HepG2 (cell line): ENCODE results near the gene ATP11A. TPM values are rescaled to one million over a fixed set of nuclear protein-coding genes. Genes with fewer than 3 reads are reported as not detected.

Experiments
- ATAC-seq: fragments of 200-7000 bp; cut with Tn5 transposase; 3 replicates; pipeline ENCODE4 v1.9.1; 2020; ENCODE audit warnings: mild to moderate bottlenecking, moderate library complexity
- BruUV-seq: library from RNA; stranded (reverse); fragments of 400-500 nt; replicated peaks from 2 replicates; lab custom pipeline; 2021; lab: Mats Ljungman, UMichigan
- CTCF ChIA-PET: fragments of 300-600 bp; formaldehyde crosslinking; extraction: SDS; loops from one replicate; lab custom pipeline; 2021; ENCODE audit warnings: low total read pairs, inconsistent platforms, low intra/inter-chr PET ratio; lab: Yijun Ruan, JAX
- POLR2A ChIA-PET: fragments of 350-600 bp; sonication (Branson Sonifier 250); formaldehyde crosslinking; loops from one replicate; lab custom pipeline; 2020; ENCODE audit warnings: antibody characterized with exemption, inconsistent platforms; lab: Yijun Ruan, JAX
- DNase-seq: peaks from one replicate; pipeline ENCODE4 v3.0.0-alpha.2; 2015; ENCODE audit warnings: low spot score
- FAIRE-seq: peaks from 3 replicates; lab custom pipeline; 2011; peaks lifted over from hg19 to GRCh38; lab: Jason Lieb, UNC
- H2AFZ ChIP-seq: one replicate; pipeline ENCODE4 v1.6.1; 2011; ENCODE audit warnings: low read length, inconsistent platforms
- H3K27ac ChIP-seq: fragments of 300-600 bp; 3 replicates; pipeline ENCODE4 v1.8.0; 2011; ENCODE audit warnings: mixed run types, mild to moderate bottlenecking, mixed read lengths, low read length, inconsistent platforms; ENCODE audit not compliant: insufficient read depth; ENCODE audit errors: extremely low read length
- H3K27me3 ChIP-seq, 2 experiments: fragments of 200-600 bp in 1 of 2; 2 replicates in 1 of 2; 3 replicates in 1 of 2; pipeline versions ENCODE4 v1.6.0 to v1.8.0; 2011; ENCODE audit warnings: low read length in 2 of 2, mild to moderate bottlenecking in 2 of 2, moderate library complexity in 2 of 2, inconsistent platforms in 1 of 2; ENCODE audit not compliant: insufficient read depth in 2 of 2, control insufficient read depth in 1 of 2
- H3K36me3 ChIP-seq, 2 experiments: fragments of 200-600 bp in 1 of 2; replicated peaks in 1 of 2; 2 replicates in 1 of 2; 3 replicates in 1 of 2; pipeline versions ENCODE4 v1.5.1 to v1.8.0; 2011; ENCODE audit warnings: low read length in 2 of 2, inconsistent platforms in 1 of 2; ENCODE audit not compliant: insufficient read depth in 2 of 2, control insufficient read depth in 1 of 2
- H3K4me1 ChIP-seq: 2 replicates; pipeline ENCODE4 v1.5.1; 2012; ENCODE audit warnings: low read length, inconsistent platforms; ENCODE audit not compliant: insufficient read depth
- H3K4me2 ChIP-seq: 2 replicates; pipeline ENCODE4 v1.6.0; 2011; ENCODE audit warnings: low read depth, low read length, inconsistent platforms
- H3K4me3 ChIP-seq, 3 experiments: fragments of 200-600 bp in 1 of 3; sonication (generic), shearing (Covaris generic) in 1 of 3; replicated peaks in 1 of 3; 2 replicates each; pipeline ENCODE4 v1.5.1; 2011 to 2016; ENCODE audit warnings: low read length in 3 of 3, inconsistent platforms in 2 of 3, low read depth in 2 of 3, mild to moderate bottlenecking in 2 of 3, control low read depth in 1 of 3, mixed read lengths in 1 of 3; ENCODE audit not compliant: insufficient read depth in 1 of 3
- H3K79me2 ChIP-seq: one replicate; pipeline ENCODE4 v1.6.1; 2011; ENCODE audit warnings: low read length, inconsistent platforms; ENCODE audit not compliant: insufficient read depth
- H3K9ac ChIP-seq: 2 replicates; pipeline ENCODE4 v1.6.0; 2011; ENCODE audit warnings: mild to moderate bottlenecking, low read depth, low read length, inconsistent platforms; ENCODE audit not compliant: insufficient read depth
- H3K9me3 ChIP-seq: 2 replicates; pipeline ENCODE4 v1.5.1; 2012; ENCODE audit warnings: mild to moderate bottlenecking, low read length
- H4K20me1 ChIP-seq: 2 replicates; pipeline ENCODE4 v1.6.0; 2011; ENCODE audit warnings: inconsistent platforms, mild to moderate bottlenecking, low read length, moderate library complexity; ENCODE audit not compliant: insufficient read depth
- ESRRA ChIP-seq: sonication (generic); formaldehyde crosslinking; IDR thresholded peaks from 2 replicates; pipeline ENCODE4 v1.5.1; 2020; ENCODE audit warnings: mild to moderate bottlenecking, low read depth, missing genetic modification reagents
- GABPA ChIP-seq, 2 experiments: IDR thresholded peaks; 2 replicates each; pipeline ENCODE4 v1.6.1; 2011 to 2016; ENCODE audit warnings: low read depth in 2 of 2, low read length in 1 of 2, missing biosample characterization in 1 of 2, missing genetic modification characterization in 1 of 2
- HDAC6 ChIP-seq: fragments of 200-600 bp; sonication (generic); IDR thresholded peaks from 2 replicates; pipeline ENCODE4 v1.7.0; 2017; ENCODE audit warnings: mild to moderate bottlenecking, antibody characterized with exemption, low read length, low read depth
- HMGA1 ChIP-seq: sonication (generic); formaldehyde crosslinking; conservative IDR thresholded peaks from 2 replicates; pipeline ENCODE4 v1.4.0; 2020; ENCODE audit warnings: missing genetic modification reagents
- SOX5 ChIP-seq: IDR thresholded peaks from 2 replicates; pipeline ENCODE4 v1.6.1; 2016; ENCODE audit warnings: borderline replicate concordance
- TRIM22 ChIP-seq: fragments of 450-650 bp; IDR thresholded peaks from 2 replicates; pipeline ENCODE4 v1.6.1; 2017
- ZEB1 ChIP-seq: IDR thresholded peaks from 2 replicates; pipeline ENCODE4 v1.6.1; 2012; ENCODE audit warnings: mild to moderate bottlenecking, low read depth, inconsistent platforms; ENCODE audit not compliant: insufficient replicate concordance
- WGBS: methylation state at CpG from one replicate; pipeline ENCODE4 v1.1.6; 2017; ENCODE audit warnings: low lambda C conversion rate; 5-methylcytosine and 5-hydroxymethylcytosine counted together
- in situ Hi-C: cut with HindIII; loops from 2 replicates; pipeline ENCODE4 v1.10.0; 2017; ENCODE audit warnings: low pct_unique_long_range_greater_than_20kb; ENCODE audit not compliant: extremely low pct_ligation_motif_present
- intact Hi-C: fragments of 100-400 bp; cut with micrococcal nuclease; formaldehyde crosslinking; loops from one replicate; pipeline ENCODE4 v1.10.0; 2022; ENCODE audit not compliant: unreplicated experiment
- polyA plus RNA-seq, 8 experiments: library from polyadenylated mRNA; depleted of rRNA in 3 of 8; stranded (reverse) in 7 of 8; unstranded in 1 of 8; fragments of >200 nt; fragmentation: Illumina TruSeq in 4 of 8; extraction: Trizol in 4 of 8; gene quantifications; 2 replicates each; pipeline versions ENCODE4 v1.2.1 to v1.2.3, GENCODE V29; 2011 to 2016; ENCODE audit warnings: low read depth in 4 of 8, missing spikeins in 1 of 8, mixed read lengths in 1 of 8; ENCODE audit not compliant: insufficient read depth in 1 of 8
- total RNA-seq, 5 experiments: library from RNA; depleted of rRNA; stranded (reverse); fragments of >200 nt; fragmentation: Illumina TruSeq; extraction: Trizol; gene quantifications; 2 replicates each; pipeline ENCODE4 v1.2.3, GENCODE V29; 2016; ENCODE audit warnings: low read depth in 1 of 5

ATP11A gene
- total and polyA plus RNA-seq, 2 of the 13 experiments (the other 11 are each of a cell fraction or from before 2014, with no cell fraction given): 18.4 to 20.1 TPM

GRCh38 chr13:112714376-112715174 lies 24.7 kb downstream of the ATP11A start (continued):
- no peak for TF ChIP-seq TRIM22
- TF ChIP-seq HDAC6: no peak
- no peak for TF ChIP-seq GABPA (IDR thresholded peaks at IDR 0.05; ENCODE audit: low read depth, low read length)
- TF ChIP-seq GABPA (CRISPR knock-in tag; IDR thresholded peaks at IDR 0.05; ENCODE audit: low read depth): no peak
- peak; percentile 52; the same call in 1 of the 2 replicates for TF ChIP-seq SOX5

- Histone ChIP-seq H2AFZ (no peak overlapping the region), H3K9ac (no peak overlapping the region), H3K27ac (peak overlapping the region; percentile 62)
- ChIA-PET POLR2A (interaction anchor here (0.8 to 1.6 kb wide), 2 partner anchors 42 to 178 kb away, joined by 4 to 9 read pairs; no protein-coding TSS in a partner anchor), CTCF (no interaction called here)
- DNase-seq: no peak
- TF ChIP-seq ESRRA (CRISPR knock-in tag) (0 out of 2 replicates have a peak, but pooled peaks have one; percentile 2), ZEB1 (peak; percentile 82), HMGA1 (CRISPR knock-in tag) (no peak)
- TF ChIP-seq, all 625 proteins: peak for 2
- ATAC-seq (no peak; the same call in 2 of the 3 replicates), FAIRE-seq (no peak)
- intact Hi-C loops (no loop called here), in situ Hi-C loops (no loop called here)
- H3K36me3 ChIP-seq: peaks cover 9 to 27% of the 10 kb centered on the region in 2 experiments; a peak in 3 of 5 replicates
- H3K4me1 ChIP-seq: peaks cover 81% of the 10 kb centered on the region
- peak overlapping the region; percentile 51 for H3K4me2 ChIP-seq
- H3K4me3 ChIP-seq: no peak overlapping the region
- no TSS peak for BruUV-seq
- H3K79me2 ChIP-seq: peaks cover 88% of the 10 kb centered on the region
- WGBS: 75% methylated on average over 5 of the region's 5 CpGs
- peaks cover 10% of the 10 kb centered on the region for H3K9me3 ChIP-seq
- no peaks in the 10 kb centered on the region for H3K27me3 ChIP-seq
- H4K20me1 ChIP-seq: peaks cover 21% of the 10 kb centered on the region; the same call in 1 of the 2 replicates
Measured at GRCh38 chr13:112715210-112715609, 25.4 kb downstream of the ATP11A start.
